GM23248 (cell line): Measurements from ENCODE around the gene AKR1C3. TPM values are rescaled to one million over a fixed set of nuclear protein-coding genes. Genes with fewer than 3 reads are reported as not detected.
"Not testable (repeated sequence)": the region's sequence is repeated elsewhere in the genome, so short reads cannot be mapped to it uniquely, and the experiment has no call there.

Experiments
- DNase-seq: peaks from one replicate; pipeline ENCODE4 v3.0.0-alpha.2; 2015
- H2AFZ ChIP-seq: fragments of 200-600 bp; sonication (generic); 2 replicates; pipeline ENCODE4 v1.6.1; 2016; ENCODE audit warnings: antibody characterized with exemption
- H3F3A ChIP-seq: fragments of 200-600 bp; sonication (generic); 2 replicates; pipeline ENCODE4 v1.6.1; 2016; ENCODE audit warnings: mild to moderate bottlenecking, antibody characterized with exemption, mixed run types; ENCODE audit not compliant: insufficient read depth
- H3K27ac ChIP-seq: fragments of 200-600 bp; sonication (generic); 2 replicates; pipeline ENCODE4 v1.5.1; 2016; ENCODE audit warnings: mild to moderate bottlenecking
- H3K27me3 ChIP-seq: fragments of 200-600 bp; sonication (generic); replicated peaks from 2 replicates; pipeline ENCODE4 v1.6.1; 2016; ENCODE audit warnings: mild to moderate bottlenecking; ENCODE audit not compliant: insufficient read depth
- H3K36me3 ChIP-seq: fragments of 200-600 bp; sonication (generic); 2 replicates; pipeline ENCODE4 v1.6.1; 2016; ENCODE audit warnings: low read depth, mild to moderate bottlenecking
- H3K4me1 ChIP-seq: fragments of 200-600 bp; sonication (generic); 2 replicates; pipeline ENCODE4 v1.6.1; 2016; ENCODE audit warnings: mild to moderate bottlenecking; ENCODE audit not compliant: insufficient read depth
- H3K4me2 ChIP-seq: fragments of 200-600 bp; sonication (generic); one replicate; pipeline ENCODE4 v1.6.1; 2016; ENCODE audit warnings: mild to moderate bottlenecking; ENCODE audit not compliant: unreplicated experiment
- H3K4me3 ChIP-seq: fragments of 200-600 bp; sonication (generic); 2 replicates; pipeline ENCODE4 v1.5.1; 2016; ENCODE audit warnings: mild to moderate bottlenecking
- H3K79me2 ChIP-seq: fragments of 200-600 bp; sonication (generic); 2 replicates; pipeline ENCODE4 v1.6.1; 2016; ENCODE audit warnings: mild to moderate bottlenecking; ENCODE audit not compliant: insufficient read depth
- H3K9ac ChIP-seq: fragments of 200-600 bp; sonication (generic); 2 replicates; pipeline ENCODE4 v1.6.1; 2016; ENCODE audit warnings: mild to moderate bottlenecking
- H3K9me2 ChIP-seq: fragments of 200-600 bp; sonication (generic); 2 replicates; pipeline ENCODE4 v1.6.1; 2016; ENCODE audit warnings: mixed run types, mild to moderate bottlenecking, moderate library complexity; ENCODE audit not compliant: insufficient read depth
- H3K9me3 ChIP-seq: fragments of 200-600 bp; sonication (generic); one replicate; pipeline ENCODE4 v1.6.1; 2017; ENCODE audit warnings: low read depth
- H4K20me1 ChIP-seq: fragments of 200-600 bp; sonication (generic); 2 replicates; pipeline ENCODE4 v1.6.0; 2016; ENCODE audit not compliant: insufficient read depth
- EZH2 ChIP-seq: fragments of 200-600 bp; sonication (generic); IDR thresholded peaks from 2 replicates; pipeline ENCODE4 v1.6.1; 2018; ENCODE audit warnings: antibody characterized with exemption, mild to moderate bottlenecking; ENCODE audit not compliant: insufficient read depth, poor library complexity, severe bottlenecking
- EZH2phosphoT487 ChIP-seq: fragments of 200-600 bp; sonication (generic); IDR thresholded peaks from 2 replicates; pipeline ENCODE4 v1.6.1; 2018; ENCODE audit warnings: antibody characterized with exemption, moderate library complexity, mild to moderate bottlenecking, low read depth; ENCODE audit not compliant: insufficient read depth
- WGBS, 2 experiments: methylation state at CpG; one replicate each; pipeline ENCODE4 v1.1.6; 2015 to 2017; ENCODE audit warnings: low lambda C conversion rate in 2 of 2, low coverage in 1 of 2; ENCODE audit errors: missing lambda C conversion rate in 2 of 2; 5-methylcytosine and 5-hydroxymethylcytosine counted together
- in situ Hi-C: fragments of 300-500 bp; cut with MboI; formaldehyde crosslinking; loops from 2 replicates; pipeline ENCODE4 v1.15.0; 2020
- polyA plus RNA-seq: library from polyadenylated mRNA; unstranded; fragments of >200 nt; fragmentation: Nextera tagmentation; extraction: Ambion mirVana; gene quantifications from 2 replicates; pipeline ENCODE4 v1.2.1, GENCODE V29; 2016
- total RNA-seq: library from RNA; depleted of rRNA; stranded (reverse); fragments of >200 nt; shearing (Covaris generic); gene quantifications from 2 replicates; pipeline ENCODE4 v1.2.3, GENCODE V29; 2014

The AKR1C3 gene
- total and polyA plus RNA-seq, 2 experiments from 2014 or later, result 23.2 to 51.8 TPM

DNA sequence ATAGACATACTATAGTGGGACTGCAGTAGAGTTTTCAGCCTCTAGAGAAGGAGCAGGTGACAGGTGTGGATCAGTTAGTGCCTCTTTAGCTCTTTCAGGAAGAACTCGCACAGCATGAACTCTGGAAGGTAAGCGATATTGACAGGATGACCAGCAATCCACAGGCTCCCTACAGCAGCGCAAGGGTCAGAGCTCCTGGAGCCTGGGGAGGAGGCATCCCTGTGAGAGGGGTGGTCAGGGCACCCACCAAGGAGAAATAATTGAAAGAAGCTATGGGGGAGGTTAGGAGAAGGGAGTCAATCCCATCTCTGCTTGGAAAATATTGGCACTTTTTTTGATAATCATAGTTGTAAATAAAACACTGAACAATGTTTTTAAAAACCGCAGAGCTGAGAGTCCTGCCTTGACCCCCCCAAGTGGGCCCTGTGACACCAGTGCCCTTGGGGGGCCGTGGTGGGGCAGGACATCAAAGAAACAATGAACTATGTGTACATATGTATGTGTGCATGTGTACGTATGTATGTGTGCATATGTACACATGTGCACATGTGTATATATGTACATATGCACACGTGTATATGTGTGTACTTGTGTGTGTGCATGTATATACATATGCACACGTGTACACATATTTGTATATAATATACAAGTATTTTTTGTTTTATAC is 13.8 kb downstream of the AKR1C3 start:
- in situ Hi-C loops, result no loop called here
- no peak for DNase-seq
- Histone ChIP-seq H3K9me3 (no peaks in the 10 kb centered on the region), H3F3A (no peaks in the 10 kb centered on the region), H3K4me3 (no peak overlapping the region), H3K79me2 (no peaks in the 10 kb centered on the region), H3K9ac (no peak overlapping the region), H3K4me1 (peaks cover 6% of the 10 kb centered on the region; the same call in 1 of the 2 replicates), H4K20me1 (no peaks in the 10 kb centered on the region), H2AFZ (no peak overlapping the region), H3K27me3 (no peaks in the 10 kb centered on the region), H3K27ac (no peak overlapping the region), H3K9me2 (no peaks in the 10 kb centered on the region), H3K36me3 (peaks cover 4% of the 10 kb centered on the region; the same call in 1 of the 2 replicates), H3K4me2 (no peak overlapping the region)
- TF ChIP-seq EZH2 (no peak), EZH2phosphoT487 (no peak)
- WGBS, 2 experiments, result 45 to 51% methylated on average over 8 of the region's 8 CpGs

DNA sequence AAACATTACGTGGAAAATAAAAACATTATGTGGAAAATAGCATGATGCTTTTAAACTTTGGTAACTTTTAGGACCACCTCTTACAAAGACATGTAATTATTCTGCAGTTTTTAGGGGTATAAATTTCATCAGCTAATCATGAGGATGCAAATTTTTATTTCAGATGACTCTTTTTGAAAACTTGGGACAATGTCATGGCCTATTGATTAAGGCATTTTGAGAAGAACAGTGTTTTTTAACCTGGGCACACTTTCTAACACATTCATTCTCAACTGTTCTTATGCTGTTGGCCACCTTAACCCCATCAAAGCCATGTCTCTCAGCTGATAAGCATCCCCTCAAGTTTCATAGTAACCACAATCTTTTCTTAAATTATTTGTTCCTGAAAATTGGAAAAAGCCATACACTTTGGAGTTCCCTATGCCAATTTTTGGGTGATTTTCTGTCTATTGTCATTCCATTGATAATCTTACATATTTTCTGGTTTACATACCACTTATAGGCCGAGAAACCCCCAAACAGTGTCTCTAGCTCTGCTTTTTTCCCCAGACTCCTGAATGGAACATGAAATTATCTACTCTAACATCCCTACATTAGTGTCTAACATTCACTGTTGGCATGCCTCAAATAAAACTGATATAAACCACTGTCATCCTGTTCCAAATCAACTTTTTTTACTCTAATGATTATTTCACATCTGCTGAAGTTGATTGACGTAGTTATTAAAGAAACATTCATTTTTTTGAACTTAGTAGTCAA is 14.6 kb downstream of the AKR1C3 start:
- Histone ChIP-seq H3K9me2 (no peaks in the 10 kb centered on the region), H3K9ac (no peak overlapping the region), H3K79me2 (no peaks in the 10 kb centered on the region), H3K4me1 (peaks cover 6% of the 10 kb centered on the region; the same call in 1 of the 2 replicates), H3K27me3 (no peaks in the 10 kb centered on the region), H3K9me3 (no peaks in the 10 kb centered on the region), H2AFZ (no peak overlapping the region), H3K36me3 (peaks cover 4% of the 10 kb centered on the region; the same call in 1 of the 2 replicates), H3K4me2 (no peak overlapping the region), H3K27ac (no peak overlapping the region), H3K4me3 (no peak overlapping the region), H4K20me1 (no peaks in the 10 kb centered on the region), H3F3A (no peaks in the 10 kb centered on the region)
- in situ Hi-C loops, result no loop called here
- TF ChIP-seq EZH2, result no peak
- TF ChIP-seq EZH2phosphoT487, result no peak
- DNase-seq, result no peak
- WGBS, 2 experiments, result 20 to 23% methylated on average over 3 of the region's 3 CpGs

DNA sequence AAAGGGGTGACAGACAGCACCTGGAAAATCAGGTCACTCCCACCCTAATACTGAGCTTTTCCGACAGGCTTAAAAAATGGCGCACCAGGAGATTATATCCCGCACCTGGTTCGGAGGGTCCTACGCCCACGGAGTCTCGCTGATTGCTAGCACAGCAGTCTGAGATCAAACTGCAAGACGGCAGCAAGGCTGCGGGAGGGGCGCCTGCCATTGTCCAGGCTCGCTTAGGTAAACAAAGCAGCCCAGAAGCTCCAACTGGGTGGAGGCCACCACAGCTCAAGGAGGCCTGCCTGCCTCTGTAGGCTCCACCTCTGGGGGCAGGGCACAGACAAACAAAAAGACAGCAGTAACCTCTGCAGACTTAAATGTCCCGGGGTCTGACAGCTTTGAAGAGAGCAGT is 15.6 kb downstream of the AKR1C3 start:
- H3K36me3 ChIP-seq, H3K79me2 ChIP-seq, H3K4me2 ChIP-seq, H3K27ac ChIP-seq, H3K9me2 ChIP-seq, H3K9ac ChIP-seq, H3F3A ChIP-seq, DNase-seq, H3K27me3 ChIP-seq, H4K20me1 ChIP-seq, H3K4me3 ChIP-seq, in situ Hi-C loops, H2AFZ ChIP-seq, H3K4me1 ChIP-seq, H3K9me3 ChIP-seq: not testable (repeated sequence)
- WGBS, 2 experiments, result 75 to 86% methylated on average over 11 to 12 of the region's 12 CpGs

DNA sequence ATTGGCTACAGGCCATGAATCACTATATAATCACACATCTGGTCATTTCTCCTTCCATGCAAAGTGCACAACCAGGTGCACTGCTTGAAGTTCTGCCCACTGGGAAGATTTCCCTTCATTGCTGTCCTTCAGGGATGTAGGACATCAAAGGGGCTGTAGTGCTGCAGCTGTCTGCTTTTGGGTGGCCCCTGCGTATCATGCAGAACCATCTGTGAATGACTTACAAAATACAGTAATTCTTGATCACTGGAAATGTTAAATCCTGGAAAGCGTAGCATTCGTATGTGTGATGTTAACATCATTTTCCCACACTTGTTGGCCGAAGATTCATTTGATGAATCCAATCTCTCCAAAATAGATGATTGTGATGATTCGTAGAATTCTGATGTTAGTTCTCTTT is 22.4 kb downstream of the AKR1C3 start:
- Histone ChIP-seq H3F3A (no peaks in the 10 kb centered on the region), H3K4me2 (no peak overlapping the region), H3K27ac (no peak overlapping the region), H3K4me3 (no peak overlapping the region), H3K79me2 (no peaks in the 10 kb centered on the region), H3K36me3 (no peaks in the 10 kb centered on the region), H3K27me3 (no peaks in the 10 kb centered on the region), H3K9ac (no peak overlapping the region), H3K4me1 (no peaks in the 10 kb centered on the region), H3K9me2 (no peaks in the 10 kb centered on the region), H2AFZ (no peak overlapping the region), H3K9me3 (no peaks in the 10 kb centered on the region), H4K20me1 (no peaks in the 10 kb centered on the region)
- 54 to 55% methylated on average over 5 of the region's 5 CpGs for WGBS, 2 experiments
- no peak for DNase-seq
- in situ Hi-C loops, result no loop called here
- TF ChIP-seq EZH2 (no peak), EZH2phosphoT487 (no peak)
